ENCODE measurements around the gene SLC6A13.
A peak's percentile ranks its signal among the peaks of the same experiment; 100 is the strongest.
"Not testable (repeated sequence)": the region's sequence is repeated elsewhere in the genome, so short reads cannot be mapped to it uniquely, and the experiment has no call there.

SLC6A13 gene

GRCh38 chr12:196436-196835, 66.2 kb downstream of the SLC6A13 start:
- no peak for DNase-seq

- DNase-seq = no peak
Measured at GRCh38 chr12:195951-196350, 66.7 kb downstream of the SLC6A13 start.

- no peak for DNase-seq
Measured at GRCh38 chr12:195156-195555, 67.5 kb downstream of the SLC6A13 start.

GRCh38 chr12:194276-194675, 68.4 kb downstream of the SLC6A13 start:
- no peak for DNase-seq

- DNase-seq = no peak
Measured at GRCh38 chr12:193261-193660, 69.4 kb downstream of the SLC6A13 start.

GRCh38 chr12:191541-191940, 71.1 kb downstream of the SLC6A13 start:
- DNase-seq = no peak

GRCh38 chr12:190881-191280, 71.8 kb downstream of the SLC6A13 start:
- no peak for DNase-seq

- DNase-seq = no peak
Measured at GRCh38 chr12:189622-189962, 73.0 kb downstream of the SLC6A13 start.

- peak in 11 of 14 donors; percentile 17 to 63 (median 40) for DNase-seq
Measured at GRCh38 chr12:188910-189621, 73.6 kb downstream of the SLC6A13 start.

- DNase-seq = not testable (repeated sequence)
Measured at GRCh38 chr12:187986-188909, 74.4 kb downstream of the SLC6A13 start.

- peak in 1 of 14 donors; percentile 18 for DNase-seq
Measured at GRCh38 chr12:186006-186625, 76.5 kb downstream of the SLC6A13 start.

- peak in 1 of 14 donors; percentile 74 for DNase-seq
Measured at GRCh38 chr12:185576-185955, 77.1 kb downstream of the SLC6A13 start.

- DNase-seq = no peak
Measured at GRCh38 chr12:184811-185575, 77.6 kb downstream of the SLC6A13 start.

- DNase-seq = no peak
Measured at GRCh38 chr12:182381-182892, 80.2 kb downstream of the SLC6A13 start.

GRCh38 chr12:181921-182320, 80.7 kb downstream of the SLC6A13 start:
- no peak for DNase-seq

- peak in 10 of 14 donors; percentile 13 to 64 (median 30) for DNase-seq
Measured at GRCh38 chr12:180445-180844, 82.2 kb downstream of the SLC6A13 start.

- DNase-seq = no peak
Measured at GRCh38 chr12:179885-180284, 82.8 kb downstream of the SLC6A13 start.

- peak in 1 of 14 donors; percentile 91 for DNase-seq
Measured at GRCh38 chr12:179131-179884, 83.3 kb downstream of the SLC6A13 start.

GRCh38 chr12:178829-179109, 83.9 kb downstream of the SLC6A13 start:
- no peak for DNase-seq

- peak in 1 of 14 donors; percentile 37 for DNase-seq
Measured at GRCh38 chr12:177980-178828, 84.4 kb downstream of the SLC6A13 start.
